ENCODE data around the gene RASGRF2.

RASGRF2 gene

DNA sequence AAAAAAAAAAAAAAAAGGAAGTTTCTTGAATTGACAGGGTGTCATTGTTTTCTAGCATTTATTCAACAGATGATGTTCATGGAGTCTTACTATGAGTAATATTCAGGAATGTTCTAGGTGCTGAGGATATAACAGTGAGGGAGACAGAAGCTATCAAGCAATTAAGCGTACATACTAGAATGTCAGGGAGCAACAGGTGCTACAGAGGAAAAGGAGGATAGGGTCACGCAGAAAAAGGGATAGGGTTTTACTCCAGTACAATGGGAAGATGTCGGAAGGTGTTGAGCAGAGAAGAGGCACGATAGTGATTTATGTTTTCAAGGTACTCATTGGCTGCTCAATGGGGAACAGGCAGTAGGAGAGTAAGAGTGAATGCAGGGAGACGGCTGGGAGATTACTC lies 6.6 kb upstream of the RASGRF2 start:
- DNase-seq, result no peak

DNA sequence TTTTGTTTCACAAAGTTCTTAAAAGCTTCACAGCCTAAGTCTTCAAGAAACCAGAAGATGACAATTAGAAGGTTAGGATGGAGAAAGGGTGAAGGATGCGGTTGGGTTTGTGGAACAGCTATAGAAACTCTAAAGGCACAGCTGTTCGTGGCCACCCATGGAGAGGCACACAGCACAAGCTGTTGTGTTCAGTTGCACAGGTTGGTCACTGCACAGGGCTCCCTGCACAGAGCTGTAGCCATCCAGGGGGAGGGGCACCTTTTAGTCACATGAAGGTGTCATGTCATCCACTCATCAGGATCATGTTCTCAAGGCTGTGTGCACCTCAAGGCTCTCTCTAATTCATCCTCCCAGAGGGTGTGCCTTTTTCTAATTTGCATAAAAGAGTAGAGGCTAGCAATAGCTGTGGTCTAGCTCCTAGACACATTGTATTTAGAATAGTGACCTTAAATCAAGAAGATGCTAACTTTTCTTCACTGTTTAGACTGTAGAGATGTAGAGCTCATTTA lies 5.0 kb upstream of the RASGRF2 start:
- no peak for DNase-seq

DNA sequence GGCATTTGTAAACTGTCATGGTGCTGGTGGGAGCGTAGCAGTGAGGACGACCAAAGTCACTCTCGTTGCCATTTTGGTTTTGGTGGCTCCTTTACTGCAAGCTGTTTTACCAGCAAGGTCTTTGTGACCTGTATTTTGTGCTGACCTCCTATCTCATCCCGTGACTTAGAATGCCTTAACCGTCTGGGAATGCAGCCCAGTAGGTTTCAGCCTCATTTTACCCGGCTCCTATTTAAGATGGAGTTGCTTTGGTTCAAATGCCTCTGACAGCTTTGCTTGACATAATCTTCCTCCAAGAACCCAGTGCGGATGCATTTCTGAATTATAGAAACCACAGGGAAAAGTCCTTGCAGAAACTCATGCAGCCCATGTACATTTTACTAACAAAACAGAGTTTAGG lies 3.9 kb upstream of the RASGRF2 start:
- no peak for DNase-seq

DNA sequence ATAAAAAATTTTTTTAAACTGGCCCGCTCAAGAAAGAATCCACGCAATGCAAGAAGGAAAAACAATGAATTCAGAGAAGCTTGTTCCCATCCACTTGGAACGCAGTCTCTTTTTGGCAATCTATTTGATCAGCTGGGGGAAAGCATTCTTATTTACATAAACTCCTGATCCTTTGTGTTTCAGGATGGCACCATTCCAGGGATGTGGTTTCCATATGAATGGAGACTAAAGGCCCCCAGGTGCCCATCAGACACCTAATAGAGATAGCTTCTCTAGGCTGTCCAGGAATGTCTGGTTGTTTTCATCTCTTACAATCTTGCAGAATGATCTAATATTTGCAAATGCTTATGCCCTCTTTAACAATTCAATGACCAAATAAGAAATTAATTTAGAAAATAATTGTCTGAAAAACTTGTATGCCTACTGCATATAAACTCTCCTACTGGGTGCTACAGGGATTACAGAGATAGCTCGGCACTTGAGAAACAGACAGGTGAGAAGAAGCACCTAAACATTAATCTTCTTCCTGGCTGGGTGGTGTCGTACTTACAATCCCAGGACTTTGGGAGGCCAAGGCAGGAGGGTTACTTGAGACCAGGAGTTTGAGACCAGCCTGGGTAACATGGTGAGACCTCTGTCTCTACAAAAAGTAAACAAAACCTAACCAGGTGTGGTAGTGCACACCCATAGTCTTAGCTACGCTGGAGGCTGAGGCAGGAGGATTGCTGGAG lies 3.0 kb upstream of the RASGRF2 start:
- peak; percentile 57 for DNase-seq

DNA sequence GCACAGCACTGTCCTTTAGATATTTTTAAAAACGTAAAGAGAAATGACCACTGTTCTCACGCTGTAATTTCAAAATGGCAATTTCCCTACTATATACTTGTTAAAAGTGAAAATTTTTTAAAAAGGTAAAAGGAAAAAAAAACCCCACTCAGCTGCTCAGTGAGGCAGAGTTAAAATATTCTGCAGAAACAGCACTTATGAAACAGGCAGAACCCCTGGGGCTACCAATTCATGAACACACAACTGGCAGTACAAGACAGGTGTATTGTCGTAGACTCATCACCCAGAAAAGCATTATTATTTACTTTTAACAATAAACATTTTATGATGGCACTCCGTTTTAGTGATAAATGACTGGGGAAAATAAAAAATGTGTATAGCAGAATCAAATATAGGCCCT lies 1.5 kb upstream of the RASGRF2 start:
- peak; percentile 31 for DNase-seq

DNA sequence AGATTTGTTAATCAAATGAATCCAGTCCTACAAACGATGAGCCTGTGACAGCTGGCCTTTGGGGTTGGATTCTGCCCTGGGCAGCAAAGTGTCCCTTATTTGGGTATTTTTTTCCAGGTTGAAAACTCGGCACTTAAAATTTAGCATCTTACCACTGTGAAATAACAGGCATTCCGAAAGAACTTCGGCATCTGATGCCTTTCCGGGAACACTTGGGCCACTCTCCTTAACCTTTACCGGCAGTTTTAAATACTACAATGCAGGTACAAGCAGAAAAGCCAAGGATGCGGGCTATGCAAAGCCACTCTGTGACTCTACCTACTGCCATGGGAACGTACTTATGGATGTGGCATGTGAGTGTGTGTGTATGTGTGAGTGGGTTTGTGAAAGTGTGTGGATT lies 1.0 kb upstream of the RASGRF2 start:
- no peak for DNase-seq

DNA sequence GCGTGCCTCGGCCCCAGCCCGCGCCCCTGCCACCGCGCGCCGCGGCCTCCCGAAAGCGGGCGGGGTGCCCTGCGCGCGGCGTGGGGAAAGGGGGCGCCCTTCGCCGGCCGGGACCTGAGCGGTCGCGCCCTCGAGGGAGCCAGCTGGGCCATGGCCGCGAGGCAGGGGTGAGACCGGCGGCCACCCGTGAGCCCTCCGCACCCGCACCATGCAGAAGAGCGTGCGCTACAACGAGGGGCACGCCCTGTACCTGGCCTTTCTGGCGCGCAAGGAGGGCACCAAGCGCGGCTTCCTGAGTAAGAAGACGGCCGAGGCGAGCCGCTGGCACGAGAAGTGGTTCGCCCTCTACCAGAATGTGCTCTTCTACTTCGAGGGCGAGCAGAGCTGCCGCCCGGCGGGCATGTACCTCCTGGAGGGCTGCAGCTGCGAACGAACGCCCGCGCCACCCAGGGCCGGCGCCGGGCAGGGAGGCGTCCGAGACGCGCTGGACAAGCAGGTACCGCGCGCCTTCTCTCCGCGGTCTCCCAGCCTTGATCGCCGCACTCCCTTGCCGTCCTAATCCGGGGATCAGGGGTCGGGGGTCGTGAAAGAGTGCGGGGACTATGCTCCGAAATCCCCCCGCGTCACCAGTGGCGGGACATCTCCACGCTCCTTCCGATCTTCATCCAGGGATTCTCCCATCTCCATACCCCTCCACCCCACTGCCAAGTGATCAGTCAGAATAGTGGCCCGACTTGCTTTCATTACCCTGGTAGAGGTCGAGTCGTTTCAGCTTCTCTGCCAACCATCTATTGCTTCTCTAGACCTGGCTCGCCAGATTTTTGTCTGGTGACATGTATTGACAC lies 590 bp downstream of the RASGRF2 start:
- no peak for DNase-seq

DNA sequence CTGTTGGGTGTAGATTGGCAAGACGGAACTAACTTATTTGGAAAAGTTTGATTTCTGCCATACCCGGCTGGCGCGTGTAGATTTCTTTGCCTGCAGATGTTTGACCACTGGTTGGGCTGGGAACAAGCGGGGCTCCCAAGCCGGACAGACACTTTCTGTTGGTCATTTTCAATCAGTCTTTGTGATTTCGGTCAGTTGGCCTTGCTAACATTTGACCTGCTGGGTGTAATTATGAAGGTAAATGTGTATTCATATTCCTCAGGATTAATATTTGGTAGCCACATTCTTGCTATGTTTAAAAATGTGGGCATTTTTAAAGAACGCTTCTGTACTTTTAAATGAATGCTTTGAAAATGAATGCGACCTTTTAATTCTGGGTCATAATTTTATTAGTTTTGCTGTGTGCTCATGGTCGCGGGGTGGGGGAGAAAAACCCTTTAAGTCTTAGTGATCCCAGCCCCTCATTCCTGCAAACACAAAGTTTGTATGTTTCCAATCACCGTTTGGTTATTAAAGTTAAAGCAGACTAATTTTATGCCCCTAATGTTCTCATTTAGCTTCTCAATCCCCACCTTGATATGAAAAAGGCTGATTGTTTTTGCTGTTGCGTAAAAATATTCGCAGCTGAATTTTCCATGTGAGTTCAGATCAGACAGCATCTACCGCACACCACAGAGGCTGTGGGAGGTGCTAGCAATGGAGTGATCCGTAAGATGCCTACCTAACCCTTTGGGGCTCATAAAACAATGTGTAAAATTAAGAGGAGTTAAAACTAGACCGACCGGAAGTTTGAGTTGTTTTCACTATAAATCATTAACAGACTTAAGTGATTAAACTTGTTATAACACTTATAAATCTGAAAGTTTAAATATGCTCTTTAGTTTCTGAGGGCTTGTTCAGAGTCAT lies 1.5 kb downstream of the RASGRF2 start:
- no peak for DNase-seq

DNA sequence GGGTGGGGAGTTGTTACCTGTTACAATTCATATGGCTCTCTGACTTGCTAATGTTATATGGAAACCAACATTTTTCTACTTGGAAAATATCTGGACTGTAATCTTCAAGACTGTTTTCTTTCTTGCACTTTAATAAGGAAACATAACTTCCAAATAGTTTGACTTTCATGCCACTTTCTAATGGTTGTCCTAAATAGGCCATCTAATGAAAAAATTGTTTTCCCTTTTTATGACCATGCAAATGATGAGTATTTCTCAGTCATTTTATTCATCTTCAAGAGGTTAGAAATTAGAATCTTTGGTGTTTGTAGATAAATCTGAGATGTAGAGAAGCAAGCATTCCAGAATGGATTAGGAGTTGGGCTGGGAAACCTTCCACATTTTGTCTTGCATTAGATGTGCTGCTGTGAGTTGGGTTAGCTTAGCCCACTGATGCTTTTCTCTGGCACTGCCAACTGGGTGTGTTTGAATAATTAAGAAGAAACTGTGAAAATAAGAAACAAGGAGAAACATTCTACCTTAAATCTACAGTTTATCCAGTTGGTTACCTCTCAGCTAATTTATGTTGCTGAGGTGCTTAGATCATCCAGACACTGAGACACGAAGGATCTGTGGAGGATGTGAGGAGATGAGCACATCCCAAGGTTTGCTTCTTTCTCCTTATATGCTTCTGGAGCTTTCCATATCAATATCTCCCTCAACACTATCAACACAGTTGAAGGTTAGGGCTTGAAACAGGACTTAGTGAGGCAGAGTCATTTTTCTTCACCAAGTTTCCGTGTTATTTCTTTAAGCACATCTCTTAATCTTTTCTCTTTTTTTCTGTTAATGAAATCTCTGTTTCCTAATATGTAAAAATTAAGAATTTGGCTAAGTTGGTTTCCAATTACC lies 2.7 kb downstream of the RASGRF2 start:
- DNase-seq, result no peak

DNA sequence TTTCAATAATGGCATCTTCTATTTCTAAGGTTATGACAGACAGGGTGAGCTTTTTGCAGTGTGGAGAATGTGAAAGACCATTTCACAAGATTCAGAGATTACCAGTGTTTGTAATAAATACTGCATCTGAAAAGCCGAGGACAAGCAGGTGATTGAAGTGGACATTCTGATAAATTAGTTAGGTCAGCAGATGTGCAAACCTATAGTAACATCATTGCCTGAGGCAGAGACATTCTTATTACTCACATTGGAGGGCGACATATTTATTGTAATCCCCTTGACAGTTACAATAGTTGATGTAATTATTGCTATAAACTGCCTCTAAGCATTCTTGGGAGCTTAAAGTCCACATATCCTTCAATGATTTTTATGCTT lies 3.3 kb downstream of the RASGRF2 start:
- DNase-seq, result no peak

DNA sequence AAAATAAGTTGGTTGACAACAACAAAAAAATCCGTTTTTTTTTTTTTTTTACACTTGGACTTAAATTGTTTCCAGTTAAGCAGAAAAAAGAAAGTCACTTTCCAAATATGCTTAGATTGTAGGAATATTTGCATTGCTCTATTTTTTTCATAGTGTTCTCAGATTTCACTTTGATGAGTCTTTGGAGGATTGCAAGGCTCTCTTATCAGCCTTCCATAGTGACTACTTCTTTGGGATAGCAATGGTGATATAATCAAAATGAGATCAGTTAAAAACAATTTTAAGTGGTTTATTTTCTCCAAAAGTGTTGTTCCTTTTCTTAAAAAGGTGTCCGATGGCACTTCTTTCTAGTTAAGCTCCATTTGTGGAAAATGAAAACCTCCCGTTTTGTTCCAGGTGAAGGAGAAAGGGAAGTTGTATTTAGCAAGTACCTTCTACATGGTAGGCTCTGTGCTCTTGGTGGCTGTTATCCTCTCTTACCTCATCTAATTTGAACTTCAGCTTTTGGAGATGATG lies 3.9 kb downstream of the RASGRF2 start:
- no peak for DNase-seq

DNA sequence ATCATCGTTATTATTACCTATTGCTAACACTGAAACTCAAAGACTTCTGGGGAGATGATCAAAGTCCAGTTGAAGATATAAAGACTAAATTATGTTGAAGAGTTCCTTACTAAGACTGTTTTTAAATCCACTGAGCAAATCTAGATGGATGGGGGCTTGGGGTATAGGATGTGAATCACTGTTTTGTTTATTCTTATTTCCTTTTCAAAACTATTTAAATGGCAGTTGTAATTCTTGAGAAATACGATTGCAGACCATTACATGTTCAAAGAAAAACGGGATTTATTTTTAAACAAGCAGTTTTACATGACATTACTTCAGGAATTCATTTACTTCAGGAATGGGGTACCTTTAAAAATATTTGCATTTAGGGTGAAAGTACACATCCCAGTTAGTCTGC lies 4.3 kb downstream of the RASGRF2 start:
- DNase-seq, result no peak

DNA sequence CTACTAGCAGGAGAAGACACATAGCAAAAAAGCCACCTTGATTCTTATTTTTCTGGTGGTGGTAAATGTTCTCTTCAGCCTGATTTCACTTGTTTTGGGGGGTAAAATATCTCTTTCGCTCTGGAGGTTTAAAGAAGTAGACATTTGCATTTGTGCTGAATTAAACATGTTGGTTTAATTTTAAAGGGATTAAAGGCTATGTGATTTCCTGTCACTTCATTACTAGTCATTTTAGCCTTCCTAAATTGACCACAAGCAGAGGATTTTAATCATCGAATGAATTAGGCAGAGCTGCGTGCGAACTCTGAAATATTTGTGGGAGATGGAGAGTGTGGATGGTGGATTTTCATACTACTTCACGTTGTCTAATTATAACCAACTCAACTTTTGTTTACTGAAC lies 4.8 kb downstream of the RASGRF2 start:
- no peak for DNase-seq

DNA sequence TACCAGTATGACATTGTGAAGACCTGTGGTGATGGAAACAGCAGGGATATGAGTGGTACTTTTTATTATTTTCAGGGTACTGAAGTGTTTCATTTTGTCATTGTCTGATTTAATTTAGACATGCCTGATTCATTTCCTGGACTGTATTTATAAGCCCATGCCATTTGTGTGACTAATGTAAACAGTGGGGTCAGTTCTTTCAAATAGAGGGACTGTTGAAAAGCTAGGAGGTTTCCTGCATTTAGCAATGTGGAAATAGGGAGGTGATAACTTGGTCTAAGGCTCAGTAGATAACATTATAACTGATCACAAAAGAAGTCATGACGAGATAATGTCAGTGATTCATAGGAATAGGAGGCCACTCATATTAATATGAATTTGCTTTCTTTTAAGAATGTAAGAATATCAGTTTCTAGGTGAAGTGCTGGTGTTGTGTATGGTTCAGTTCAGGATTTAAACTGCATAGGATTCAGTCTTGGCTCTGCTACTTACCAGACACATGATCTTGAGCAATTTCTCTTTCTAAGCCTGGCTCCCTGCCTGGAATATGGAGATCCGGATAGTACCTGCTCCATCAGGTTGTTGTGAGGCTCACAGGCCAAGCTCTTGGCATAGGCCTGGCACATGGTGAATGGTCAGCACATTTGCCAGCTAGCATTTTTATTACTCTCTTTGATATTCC lies 7.5 kb downstream of the RASGRF2 start:
- DNase-seq, result no peak

DNA sequence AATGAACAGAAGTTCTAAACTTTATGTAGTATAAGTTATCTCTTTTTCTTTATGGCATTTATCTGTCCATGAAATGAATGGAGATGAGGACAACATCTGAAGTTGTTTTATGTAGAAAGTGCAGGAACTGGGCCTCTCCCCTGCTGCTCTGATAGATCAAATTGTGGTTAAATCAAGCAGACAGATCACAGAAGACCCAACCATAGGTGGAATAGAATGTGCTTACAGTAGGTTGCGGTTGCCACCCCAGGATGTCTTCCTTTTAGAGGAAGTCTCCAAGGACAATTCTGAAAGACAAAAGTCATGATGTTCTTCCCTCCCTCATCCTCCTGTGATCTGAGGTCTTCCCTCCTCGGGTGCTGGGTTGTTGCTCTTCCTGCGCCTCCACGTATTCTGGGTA lies 12.9 kb downstream of the RASGRF2 start:
- no peak for DNase-seq

DNA sequence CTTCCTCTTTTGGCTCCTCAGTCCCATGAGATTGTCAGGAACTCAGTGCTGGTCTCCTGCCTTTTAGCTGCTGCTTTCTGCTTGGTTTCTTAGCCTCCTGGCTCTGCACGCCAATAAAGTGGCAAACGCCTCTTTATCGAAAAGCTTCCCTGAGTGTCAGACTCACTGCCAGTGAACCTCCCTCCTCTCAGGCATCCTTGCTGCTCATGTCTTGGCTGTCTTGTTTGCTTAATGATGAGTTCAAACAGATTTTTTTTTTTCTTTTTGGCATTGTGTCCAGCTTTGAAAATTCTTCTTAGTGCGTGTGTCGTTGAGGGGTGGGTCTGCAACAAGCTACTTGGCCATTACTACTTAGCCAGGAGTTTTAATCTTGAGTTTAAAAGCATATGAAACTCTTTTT lies 14.9 kb downstream of the RASGRF2 start:
- no peak for DNase-seq

DNA sequence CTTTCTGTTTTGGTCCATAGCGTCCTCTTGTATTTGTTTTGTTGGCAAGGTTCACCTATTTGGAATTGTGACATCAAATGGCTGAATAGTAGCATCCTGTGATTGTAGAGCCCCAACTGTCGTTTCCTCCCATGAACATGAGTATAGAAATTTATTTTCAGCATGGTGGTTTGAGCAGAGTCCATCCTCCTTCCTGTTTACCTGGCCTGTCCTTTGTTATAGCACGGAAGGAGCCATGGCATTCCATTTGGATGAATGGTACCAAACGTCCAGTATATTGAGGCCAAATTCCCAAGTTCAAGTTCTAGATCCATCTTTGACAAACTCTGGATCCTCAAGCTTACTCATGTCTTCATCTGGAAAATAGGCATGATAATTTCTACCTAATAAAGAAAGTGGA lies 16.8 kb downstream of the RASGRF2 start:
- DNase-seq, result no peak

DNA sequence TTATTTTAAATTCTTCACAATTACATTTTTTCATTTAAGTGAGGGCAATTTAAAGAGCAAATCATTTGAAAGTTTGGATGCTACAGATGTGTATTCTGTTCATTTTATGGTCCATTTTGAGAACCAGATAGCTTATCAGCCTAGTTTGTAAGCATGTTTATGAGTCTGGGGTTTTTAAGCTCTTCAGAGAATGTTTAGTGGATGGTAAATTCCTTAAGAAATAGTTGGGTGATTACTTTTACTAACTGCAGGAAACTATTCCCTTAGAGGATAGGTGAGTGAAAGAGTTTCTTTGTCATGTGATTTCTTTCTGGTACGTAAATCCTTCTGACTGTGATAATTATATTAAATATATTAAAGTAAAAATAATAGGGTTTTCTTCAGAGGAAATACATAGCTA lies 17.6 kb downstream of the RASGRF2 start:
- no peak for DNase-seq

DNA sequence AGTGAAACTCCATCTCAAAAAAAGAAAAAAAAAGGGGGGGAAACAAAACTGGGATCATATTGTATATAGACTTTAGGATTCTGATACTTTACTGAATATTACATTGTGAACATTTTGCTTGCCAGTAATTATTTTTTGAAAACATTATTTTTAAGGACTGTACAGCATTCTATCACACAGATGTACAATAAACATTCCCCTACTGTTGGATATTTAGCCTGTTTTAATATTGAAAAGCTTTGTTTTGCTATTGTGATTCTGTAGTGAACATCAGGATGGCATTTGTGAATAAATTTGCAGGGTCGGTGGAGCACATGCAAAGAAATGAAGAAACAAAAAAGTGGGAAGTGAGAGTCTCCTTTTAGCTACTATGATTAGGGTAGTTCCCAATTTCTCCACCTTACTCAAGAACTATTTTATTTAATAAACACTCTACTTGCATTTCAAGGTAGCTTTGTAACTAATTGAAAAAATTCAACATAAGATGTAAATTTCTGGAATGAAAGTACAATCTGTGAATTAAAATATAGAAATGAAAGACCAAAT lies 18.7 kb downstream of the RASGRF2 start:
- no peak for DNase-seq

DNA sequence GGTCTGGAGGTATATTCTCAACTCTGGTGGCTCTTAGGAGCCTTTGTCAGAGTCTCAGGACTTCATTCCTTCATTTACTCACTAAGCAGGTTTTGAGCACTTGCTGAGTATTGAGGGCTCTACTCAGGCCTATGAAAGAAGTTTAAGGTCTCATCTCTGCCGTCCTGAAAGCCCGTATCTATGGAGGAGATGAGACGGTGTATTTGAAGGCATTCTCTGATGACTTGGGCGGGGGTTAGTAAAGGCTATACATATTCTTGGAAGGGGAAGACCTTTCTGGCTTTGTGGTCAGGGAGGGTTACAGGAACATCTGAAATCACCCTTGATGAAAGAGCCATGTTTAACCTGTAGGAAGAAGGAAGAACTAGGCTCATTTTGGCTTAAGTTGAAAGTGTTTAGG lies 21.9 kb downstream of the RASGRF2 start:
- no peak for DNase-seq

DNA sequence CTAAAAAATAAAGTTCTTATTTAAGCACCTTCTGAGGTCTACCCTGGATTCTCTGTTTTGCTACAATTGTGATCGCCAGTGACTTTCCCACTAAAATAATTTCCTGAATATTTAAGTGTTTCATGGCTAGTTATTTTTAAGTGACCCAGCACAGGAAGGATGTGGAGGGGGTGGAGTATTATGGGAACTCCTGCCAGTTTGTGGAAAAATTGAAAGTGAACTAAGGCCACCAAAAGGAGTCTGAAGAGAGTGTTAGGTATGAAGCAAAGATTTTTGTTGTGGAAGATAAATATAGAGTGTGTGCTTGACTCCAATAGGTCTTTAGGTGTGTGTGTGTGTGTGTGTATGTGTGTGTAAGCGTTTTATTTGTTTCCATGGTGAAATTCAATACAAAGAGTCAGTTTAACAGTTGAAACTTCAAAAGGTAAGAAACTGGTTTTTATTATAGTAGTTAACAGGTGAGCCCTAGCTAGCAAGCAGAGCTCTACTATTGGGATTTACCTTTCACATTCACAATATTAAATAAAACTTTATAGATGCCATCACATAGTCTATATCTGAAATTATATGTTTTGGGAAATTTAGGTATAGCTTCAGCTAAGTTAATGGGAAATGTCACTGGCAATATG lies 25.6 kb downstream of the RASGRF2 start:
- no peak for DNase-seq
